ENCODE measurements around the gene RUNX2. TPM values are rescaled to one million over a fixed set of nuclear protein-coding genes. Genes with fewer than 3 reads are reported as not detected.

The RUNX2 gene
- total RNA-seq, 1 experiment from 2014 or later: 6.8 TPM

- DNase-seq (ENCODE audit: low spot score): no peak
Measured at GRCh38 chr6:45432977-45433376, 104.8 kb downstream of the RUNX2 start.

DNA sequence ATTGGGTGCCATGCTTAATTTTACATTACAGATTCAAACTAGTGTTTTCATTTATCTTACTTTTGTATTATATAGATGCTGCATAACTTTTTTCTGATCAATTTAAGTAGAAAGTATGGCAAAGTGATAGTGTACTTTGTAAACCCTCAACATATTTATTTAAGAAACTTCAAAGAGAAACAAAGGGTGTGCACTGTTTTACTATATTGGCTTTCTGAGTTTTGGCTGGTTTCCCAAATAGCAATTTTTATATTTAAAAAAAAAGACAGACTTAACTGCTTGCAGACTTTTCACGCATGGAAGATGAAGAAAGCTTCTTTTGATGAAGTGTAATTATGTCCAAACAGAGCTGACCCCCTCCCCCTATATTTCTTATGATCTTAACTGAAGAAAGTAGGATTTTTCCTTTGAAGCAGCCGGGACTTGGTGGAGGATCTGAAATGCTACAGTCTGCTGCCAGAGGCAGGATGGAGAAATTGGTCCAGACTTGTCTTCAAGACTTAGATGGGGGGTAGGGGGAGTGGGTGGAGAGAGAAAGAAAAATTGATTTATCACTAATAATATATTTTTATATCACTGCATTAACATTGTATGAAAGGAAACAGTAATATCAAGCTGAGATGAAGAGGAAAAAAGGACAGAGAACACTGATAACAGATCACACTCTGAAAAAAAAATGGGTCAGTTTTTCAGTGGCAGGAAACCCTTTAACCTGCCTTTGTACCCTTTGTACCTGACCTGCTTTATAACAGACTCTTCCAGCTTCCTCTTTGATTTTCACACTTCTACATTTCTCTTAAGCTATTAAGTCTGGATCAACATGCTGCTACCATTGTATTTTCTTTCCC is 105.6 kb downstream of the RUNX2 start:
- DNase-seq (ENCODE audit: low spot score): no peak

DNA sequence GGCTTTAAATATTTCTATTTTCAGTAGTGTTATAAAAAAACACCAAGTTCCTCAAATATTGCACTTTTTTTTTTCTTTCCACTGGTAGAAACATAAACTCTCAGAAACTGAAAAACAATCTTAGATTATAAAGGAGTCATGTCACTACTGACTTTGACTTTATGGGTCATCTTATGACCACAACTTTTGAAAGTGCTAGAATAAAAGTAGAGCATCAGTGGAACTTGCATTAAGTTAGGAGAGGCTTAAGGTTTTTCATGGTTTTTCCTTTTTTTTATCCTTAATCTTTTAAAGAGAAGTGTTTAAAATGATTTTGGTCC is 106.2 kb downstream of the RUNX2 start:
- no peak for DNase-seq (ENCODE audit: low spot score)

DNA sequence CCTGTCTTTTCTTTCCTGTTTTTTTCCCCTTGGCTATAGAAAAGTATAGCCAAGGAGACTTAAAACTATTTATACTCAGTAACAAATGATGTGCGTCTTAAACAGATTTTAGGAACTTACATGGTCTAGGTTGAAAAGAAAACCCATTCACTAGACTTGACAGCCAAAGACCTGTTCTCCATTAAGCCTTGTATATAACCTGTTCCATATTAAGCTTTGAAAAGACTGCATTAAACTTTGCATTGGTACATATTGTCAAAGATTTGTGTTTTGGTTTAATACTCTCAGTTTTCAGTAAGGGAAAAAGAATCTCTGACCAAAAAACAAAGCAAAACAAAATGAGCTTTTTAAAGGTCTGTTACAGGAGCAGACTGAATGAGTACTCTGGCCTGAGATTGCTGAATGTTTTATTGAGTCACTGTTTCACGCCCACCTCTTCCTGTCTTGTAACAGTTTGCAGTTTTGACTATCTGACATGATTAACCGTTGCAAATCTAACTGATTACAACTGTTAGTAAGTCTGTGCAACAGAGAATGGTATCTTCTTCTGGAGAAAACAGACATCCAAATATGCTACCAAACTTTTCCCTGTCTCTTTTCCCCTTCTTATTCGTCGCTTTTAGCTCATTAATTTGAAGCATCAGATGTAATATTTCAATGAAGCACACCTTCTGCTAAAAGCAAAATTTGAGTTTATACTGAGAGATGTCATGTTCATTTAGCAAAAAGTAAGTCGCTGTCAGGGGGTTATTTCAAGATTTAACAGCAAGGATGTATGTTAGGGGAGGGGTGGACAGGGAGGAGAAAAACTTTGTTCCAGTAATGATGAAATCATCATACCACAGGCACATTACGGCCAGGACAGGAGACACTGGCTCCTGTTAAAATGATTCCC is 108.7 kb downstream of the RUNX2 start:
- no peak for DNase-seq (ENCODE audit: low spot score)

DNA sequence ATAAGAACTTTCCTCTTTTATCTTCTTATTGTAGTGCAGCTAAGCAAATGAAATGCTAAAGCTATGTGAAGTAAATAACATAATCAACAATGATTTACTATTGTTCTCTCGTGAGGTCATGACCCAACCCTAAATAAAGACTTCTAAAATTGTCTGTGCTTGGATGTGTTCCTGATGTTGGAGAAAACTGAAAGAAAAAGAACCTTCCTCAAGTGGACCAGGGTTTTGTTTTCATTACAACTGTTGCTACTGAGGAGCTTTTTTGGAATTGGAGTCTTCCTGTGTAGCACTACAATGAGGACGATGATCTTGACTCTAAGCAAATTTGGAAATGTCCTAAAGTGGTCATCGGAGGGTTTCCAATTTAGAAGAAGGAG is 109.3 kb downstream of the RUNX2 start:
- no peak for DNase-seq (ENCODE audit: low spot score)

DNA sequence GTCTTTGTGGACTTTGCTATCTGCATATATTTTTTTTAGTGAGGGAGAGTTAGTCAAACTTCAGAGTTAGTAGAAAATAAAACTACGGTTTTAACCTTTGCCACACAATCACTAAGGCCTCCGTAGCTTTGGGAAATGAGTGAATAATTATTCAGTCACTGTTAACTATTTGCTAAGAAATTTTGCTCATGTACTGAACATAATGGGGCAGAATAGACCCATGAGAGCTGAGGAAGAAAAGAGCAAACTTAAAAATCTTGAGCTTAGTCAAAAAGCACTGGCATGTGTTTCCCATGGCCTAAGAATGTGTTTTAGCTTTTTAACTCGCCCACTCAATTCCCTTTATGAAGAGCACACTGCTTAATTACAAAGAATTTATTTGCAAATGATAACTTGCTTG is 110.0 kb downstream of the RUNX2 start:
- no peak for DNase-seq (ENCODE audit: low spot score)

DNA sequence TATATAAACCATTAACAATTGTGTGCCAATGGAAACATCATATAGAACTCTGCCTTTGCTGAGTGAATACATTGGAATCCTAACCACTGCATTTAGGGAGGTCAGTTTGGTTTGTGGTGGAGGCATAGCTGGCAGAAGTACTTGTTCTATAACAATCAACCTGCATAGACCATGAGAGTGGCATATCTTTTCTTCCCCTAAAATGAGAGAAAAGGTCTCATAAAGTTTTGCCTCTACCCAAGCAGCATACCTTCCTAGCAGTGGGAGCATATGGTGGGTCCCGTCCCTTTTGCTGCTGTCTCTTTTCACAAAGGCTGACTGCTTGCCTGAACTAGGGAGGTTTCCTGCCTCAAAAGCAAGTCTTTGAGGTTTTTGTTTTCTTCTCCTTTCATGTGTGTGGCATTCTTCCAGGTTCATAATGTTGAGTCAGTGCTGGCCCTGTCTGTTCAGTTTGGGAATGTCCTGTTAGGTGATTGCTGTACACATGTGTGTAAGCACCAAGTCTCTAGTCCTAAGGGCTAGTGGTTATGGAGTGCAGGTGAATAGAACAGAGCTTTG is 110.8 kb downstream of the RUNX2 start:
- no peak for DNase-seq (ENCODE audit: low spot score)

DNA sequence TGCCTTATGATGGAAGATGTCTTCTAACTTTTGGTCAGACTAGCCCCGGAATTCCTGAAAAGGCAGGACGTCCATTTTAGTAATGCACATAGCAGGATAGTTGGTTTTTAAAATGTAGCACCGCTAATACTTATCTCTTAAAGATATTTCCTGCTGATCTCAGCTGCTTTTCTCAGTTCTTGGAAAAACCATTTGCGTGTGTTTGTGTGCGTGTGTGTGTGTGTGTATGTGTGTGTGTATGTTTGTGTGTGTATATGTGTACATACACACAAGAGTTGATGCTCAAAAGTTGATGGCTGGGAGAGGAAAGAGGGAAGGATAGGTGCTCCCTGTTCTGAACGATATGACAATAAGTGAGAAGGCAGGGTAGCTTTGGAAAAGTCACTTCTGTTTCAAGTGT is 111.3 kb downstream of the RUNX2 start:
- DNase-seq (ENCODE audit: low spot score): no peak

DNA sequence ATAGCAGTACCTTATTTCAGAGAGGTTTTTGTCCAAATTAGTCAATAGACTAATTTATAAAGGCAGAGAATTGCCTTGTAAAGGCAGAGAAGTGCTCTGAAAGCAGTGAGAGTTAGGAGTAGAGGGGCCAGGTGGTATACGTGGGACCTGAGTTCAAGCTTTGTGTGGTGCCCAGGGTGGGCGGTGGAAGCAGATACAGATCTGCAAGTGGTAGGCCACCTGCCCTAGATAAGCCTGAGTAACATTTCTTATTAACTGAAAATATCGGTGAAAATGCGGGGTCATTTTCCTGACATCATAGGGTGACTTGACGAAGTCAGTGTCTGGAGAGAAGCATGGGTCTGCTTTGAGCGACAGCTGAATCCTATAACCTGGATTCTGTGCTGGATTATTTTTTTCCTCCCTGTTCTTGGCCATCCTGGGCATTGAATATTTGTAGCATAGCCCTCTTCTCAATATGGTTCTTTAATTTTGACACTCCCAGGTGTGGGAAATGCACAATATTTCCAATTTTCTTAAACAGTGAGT is 111.8 kb downstream of the RUNX2 start:
- no peak for DNase-seq (ENCODE audit: low spot score)

GRCh38 chr6:45441851-45442453 is 113.8 kb downstream of the RUNX2 start:
- no peak for DNase-seq (ENCODE audit: low spot score)

DNA sequence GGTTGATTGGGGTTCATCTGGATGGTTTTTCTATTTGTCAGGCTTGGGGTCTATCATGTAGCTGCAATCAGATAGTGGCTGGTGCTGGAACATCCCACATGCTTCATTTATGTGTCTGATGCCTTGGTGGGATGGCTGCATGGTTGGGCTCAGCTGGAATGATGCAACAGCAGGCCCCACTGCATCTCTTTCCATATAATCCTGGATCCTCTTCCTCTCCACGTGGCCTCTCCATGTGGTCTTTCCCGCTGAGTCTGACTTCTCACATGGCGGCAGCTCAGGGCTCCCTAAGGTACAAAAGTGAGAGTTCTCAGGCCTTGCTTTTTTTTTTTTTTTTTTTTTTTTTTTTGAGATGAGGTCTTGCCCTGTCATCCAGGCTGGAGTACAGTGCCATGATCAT is 114.6 kb downstream of the RUNX2 start:
- DNase-seq (ENCODE audit: low spot score): no peak

DNA sequence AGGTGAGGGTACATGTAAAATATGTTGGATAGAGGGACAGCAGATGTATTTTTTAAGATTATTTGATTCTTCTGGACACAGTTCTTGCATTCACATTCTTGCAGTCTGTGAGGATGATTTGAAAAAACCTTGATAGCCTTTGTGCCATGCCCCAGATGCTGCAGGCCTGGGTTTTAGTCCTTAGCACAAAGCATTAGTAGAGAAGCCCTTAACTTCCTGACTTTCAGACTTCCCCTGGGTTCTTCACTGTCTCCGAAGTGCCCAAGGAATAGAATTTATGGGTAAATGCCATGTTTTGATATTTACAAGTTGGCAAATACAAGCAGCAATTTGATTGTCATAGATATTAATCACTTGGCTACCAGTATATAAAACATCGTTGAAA is 117.2 kb downstream of the RUNX2 start:
- no peak for DNase-seq (ENCODE audit: low spot score)

DNA sequence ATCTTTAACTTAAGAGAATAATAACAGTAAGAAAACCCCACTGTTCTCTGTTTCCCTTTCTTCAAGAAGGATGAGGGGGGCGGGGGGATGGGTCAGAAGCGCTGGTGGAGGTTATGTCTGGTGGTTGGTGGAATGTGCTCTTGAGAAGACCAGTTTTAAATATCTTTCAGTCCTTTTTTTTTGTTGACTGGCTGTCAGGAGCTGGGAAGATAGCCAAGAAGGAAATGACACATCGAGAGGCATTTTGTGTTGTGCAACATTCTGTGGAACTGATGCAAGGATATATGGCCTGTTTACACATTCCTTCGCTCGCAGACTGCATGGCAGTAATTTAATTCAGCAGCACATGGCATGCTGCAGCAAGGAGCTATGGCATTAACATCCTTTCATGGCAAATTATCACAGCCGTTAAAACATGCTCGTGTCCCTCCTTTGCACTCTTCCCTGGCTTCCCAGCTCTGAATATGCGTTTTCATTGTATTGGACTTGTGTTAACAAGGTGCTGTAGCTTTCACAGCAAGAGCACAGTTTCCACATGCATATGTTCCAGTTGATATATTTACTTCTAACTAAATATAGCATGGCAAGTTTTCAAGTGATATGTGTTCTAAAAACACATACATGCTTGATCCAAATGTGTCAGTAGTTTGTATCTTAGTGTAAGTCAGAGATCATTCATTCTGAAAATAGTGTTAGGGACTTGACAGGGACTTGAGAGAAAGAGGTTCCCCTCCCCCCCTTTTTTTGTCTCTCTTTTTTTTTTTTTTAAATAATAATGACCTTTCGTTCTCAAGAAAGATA is 117.8 kb downstream of the RUNX2 start:
- DNase-seq (ENCODE audit: low spot score): peak; percentile 97

GRCh38 chr6:45447005-45447404 is 118.9 kb downstream of the RUNX2 start:
- DNase-seq (ENCODE audit: low spot score): no peak

- DNase-seq (ENCODE audit: low spot score): peak; percentile 47
Measured at GRCh38 chr6:45447716-45448115, 119.6 kb downstream of the RUNX2 start.

DNA sequence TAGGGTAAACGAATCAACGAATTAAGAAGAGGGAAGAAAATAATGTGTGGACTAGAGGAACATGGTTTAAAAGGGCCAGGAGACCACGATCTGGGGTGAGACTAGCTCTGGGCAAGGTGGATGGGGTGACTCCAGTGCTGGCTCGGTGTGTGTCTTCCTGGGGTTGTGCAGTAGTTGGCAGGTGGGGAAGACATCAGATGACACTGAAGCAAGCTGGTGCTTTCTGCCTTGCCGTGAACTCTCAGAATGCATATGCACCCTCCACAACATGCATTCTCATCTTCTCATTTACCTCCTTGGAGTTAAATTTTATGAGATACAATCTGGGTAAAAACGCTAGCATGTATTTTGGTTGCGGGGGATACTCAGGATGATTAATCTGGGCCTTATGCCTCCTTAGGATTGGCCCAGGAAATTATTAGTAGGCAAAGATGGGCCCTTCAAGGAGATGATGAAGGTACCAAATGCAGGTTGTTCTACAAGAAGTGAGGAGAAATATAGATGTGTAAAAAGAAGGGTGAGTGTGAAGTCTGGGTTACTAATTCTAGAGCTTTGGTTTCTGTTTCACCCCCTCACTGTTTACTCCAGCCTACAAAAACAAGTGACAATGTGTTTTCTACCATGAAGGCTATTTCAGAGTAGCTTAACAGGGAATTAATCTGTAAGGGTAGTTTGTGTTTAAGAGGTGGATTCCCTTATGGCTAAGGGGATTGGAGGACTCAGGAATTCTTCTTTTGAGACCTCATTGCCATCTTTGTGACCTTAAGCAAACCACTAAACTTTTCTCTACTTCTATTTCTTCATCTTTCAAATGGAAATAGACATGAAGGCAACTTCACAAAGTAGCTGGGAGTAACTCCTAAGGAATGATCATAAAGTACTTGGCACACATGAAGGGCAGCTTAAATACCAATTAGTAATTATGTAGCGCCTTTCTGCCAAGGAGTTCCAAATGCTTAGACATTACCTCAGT is 120.6 kb downstream of the RUNX2 start:
- no peak for DNase-seq (ENCODE audit: low spot score)

- DNase-seq (ENCODE audit: low spot score): no peak
Measured at GRCh38 chr6:45450132-45450531, 122.0 kb downstream of the RUNX2 start.

GRCh38 chr6:45450831-45451230 is 122.7 kb downstream of the RUNX2 start:
- no peak for DNase-seq (ENCODE audit: low spot score)

DNA sequence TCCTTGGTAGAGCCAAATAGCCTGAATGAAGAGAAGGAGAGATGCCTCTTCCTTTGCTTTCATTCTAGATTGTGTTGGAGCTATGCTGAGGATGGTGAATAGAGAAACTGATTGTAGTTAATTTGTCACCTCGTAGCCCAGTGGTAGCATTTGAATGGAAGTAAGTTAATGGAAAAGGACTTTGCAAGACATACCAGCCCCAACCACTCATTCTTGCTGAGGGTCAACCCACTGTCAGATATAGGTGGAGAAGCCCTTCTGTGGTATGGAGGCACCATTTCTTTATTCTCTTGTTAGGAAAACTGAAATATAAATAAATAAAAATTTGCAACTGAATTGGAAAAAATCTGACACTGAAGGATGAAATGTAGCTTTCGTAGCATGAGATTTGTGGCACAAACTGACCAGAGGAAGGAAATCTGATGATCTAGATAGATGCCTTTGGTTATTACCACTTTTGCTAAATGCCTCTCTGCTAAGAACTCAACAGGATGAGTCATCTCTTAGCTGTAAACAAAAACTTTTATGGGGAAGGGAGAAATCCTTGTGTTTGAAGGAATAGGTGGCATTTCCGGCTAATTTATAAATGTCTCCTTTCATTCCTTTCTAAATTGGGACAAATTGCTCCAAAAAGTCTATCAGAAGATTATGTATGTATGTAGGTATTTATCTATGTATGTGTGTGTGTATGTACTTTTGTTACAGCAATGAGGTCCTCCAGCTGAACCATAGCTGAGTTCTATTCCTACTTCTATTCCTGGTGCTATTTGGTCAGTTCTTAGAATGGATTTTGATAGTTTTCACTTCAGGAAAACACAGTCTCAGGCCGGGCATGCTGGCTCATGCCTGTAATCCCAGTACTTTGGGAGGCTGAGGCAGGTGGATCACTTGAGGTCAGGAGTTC is 126.1 kb downstream of the RUNX2 start:
- DNase-seq (ENCODE audit: low spot score): peak; percentile 68

All from HT-29 (cell line).